ENCODE data around the gene HIP1R. TPM values are rescaled to one million over a fixed set of nuclear protein-coding genes. Genes with fewer than 3 reads are reported as not detected.

HIP1R gene
- polyA plus RNA-seq, 3 donors = 0.09 to 0.60 TPM; not detected in 1

- Histone ChIP-seq H3K9me3 (replicated peaks in 1 of 2; ENCODE audit: control insufficient read depth in 1 of 2, insufficient read depth in 1 of 2, low read length in 2 of 2) (peaks cover 0 to 3% of the 10 kb centered on the region in 2 donors), H3K4me1 (ENCODE audit: control insufficient read depth in 1 of 2, insufficient read depth in 2 of 2, low read length in 2 of 2) (peaks cover 77 to 81% of the 10 kb centered on the region in 2 donors), H2AFZ (ENCODE audit: insufficient read depth, low read depth, low read length, poor library complexity, severe bottlenecking) (no peak overlapping the region), H3K79me2 (ENCODE audit: insufficient read depth, low read length) (peaks cover 68% of the 10 kb centered on the region), H3K27ac (ENCODE audit: low read depth in 1 of 2, low read length in 2 of 2) (peak overlapping the region in 1 of 2 donors; percentile 87), H3K36me3 (replicated peaks in 1 of 2; ENCODE audit: control insufficient read depth in 1 of 2, insufficient read depth in 2 of 2, low read length in 2 of 2) (no peaks in the 10 kb centered on the region), H3K9ac (ENCODE audit: insufficient read depth, low read length, poor library complexity, severe bottlenecking) (no peak overlapping the region), H4K20me1 (ENCODE audit: insufficient read depth, low read length) (peaks cover 65% of the 10 kb centered on the region), H3K4me2 (replicated peaks; ENCODE audit: extremely low read depth, low read length, poor library complexity, severe bottlenecking) (peak overlapping the region; percentile 92), H3K27me3 (ENCODE audit: control insufficient read depth in 2 of 2, insufficient read depth in 2 of 2, low read length in 2 of 2) (peaks cover 0 to 3% of the 10 kb centered on the region in 2 donors), H3K4me3 (replicated peaks in 1 of 3; ENCODE audit: low read depth in 2 of 3, low read length in 3 of 3) (peak overlapping the region in 1 of 3 experiments; percentile 99)
- DNase-seq = no peak
- peaks cover 3 to 9% (median 6%) of the 10 kb centered on the region in 7 donors for H3K9me3 Mint-ChIP-seq
- H3K4me3 Mint-ChIP-seq = peak overlapping the region; percentile 96 to 97
- 100% methylated on average over 1 of the region's 7 CpGs for WGBS (ENCODE audit: insufficient coverage)
- TF ChIP-seq CTCF (IDR thresholded peaks at IDR 0.05) = no peak
- peaks cover 78% of the 10 kb centered on the region for H3K4me1 Mint-ChIP-seq
- intact Hi-C loops (cut with micrococcal nuclease) = loop anchor here in 1 of 2 donors (5.0 kb wide), 1 partner anchor 54 kb away; no protein-coding TSS in a partner anchor
- peak overlapping the region in 5 of 7 donors; percentile 23 to 94 (median 50) for H3K27ac Mint-ChIP-seq
- H3K36me3 Mint-ChIP-seq = peaks cover 8 to 17% of the 10 kb centered on the region in 2 donors
- peaks cover 0 to 9% (median 7%) of the 10 kb centered on the region in 3 donors for H3K27me3 Mint-ChIP-seq (ENCODE audit: low read depth in 3 of 3)
These were observed 58.2 kb downstream of the HIP1R start for GRCh38 chr12:122893208-122894153.

Data from CD14-positive monocyte (primary cell).